GM19239 (cell line): ENCODE measurements around the gene ME3.

Experiments
- DNase-seq: peaks from one replicate; pipeline ENCODE4 v3.0.0; 2011; ENCODE audit warnings: low spot score; ENCODE audit not compliant: insufficient read length
- FAIRE-seq: peaks from 2 replicates; lab custom pipeline; 2011; peaks lifted over from hg19 to GRCh38; lab: Jason Lieb, UNC

Gene ME3

DNA sequence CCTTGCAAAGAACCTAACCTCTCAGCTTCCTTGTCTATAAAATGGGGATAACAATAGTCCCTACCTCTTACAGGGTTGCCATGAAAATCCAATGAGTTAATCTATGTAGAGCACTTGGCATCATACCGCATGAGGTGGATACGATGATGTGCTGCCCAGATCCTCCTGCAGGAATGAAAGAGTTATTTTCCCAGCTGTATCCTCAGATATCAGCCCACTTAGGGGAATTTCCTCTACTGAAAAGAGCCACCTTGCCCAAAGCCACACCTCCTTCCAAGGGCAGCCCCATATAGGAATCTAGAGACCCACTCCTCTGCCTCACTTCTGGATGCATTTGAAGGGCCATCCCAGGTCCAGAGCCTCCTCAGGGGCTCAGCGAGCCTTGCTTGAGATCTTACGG, 169.3 kb downstream of the ME3 start:
- DNase-seq, result no peak
- FAIRE-seq, result no peak

DNA sequence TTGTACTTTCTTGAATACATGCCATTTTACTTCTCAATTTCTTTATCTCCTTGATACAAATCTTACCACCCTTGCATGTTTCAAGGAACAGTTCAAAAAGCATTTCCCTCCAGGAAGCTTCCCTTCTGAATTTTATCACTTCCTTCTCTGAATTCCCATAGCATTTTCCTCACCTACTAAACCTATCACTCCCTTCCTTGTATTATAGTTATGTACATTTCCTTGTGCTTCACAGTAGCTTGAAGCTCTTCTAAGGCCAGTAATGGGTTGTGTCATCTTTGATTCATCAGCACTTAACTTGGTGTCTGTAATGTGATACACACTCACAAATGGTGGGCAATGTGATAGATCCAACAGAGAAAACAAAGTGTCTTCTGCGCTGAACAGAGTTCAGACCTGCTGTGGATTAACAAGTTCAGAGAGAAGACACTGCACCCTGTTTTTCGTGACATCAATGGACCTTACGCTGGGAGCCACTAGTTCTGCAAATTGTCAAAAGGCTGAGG, 170.2 kb downstream of the ME3 start:
- DNase-seq (no peak), FAIRE-seq (no peak)

GRCh38 chr11:86500500-86501140, 171.8 kb downstream of the ME3 start:
- no peak for FAIRE-seq
- DNase-seq, result no peak

DNA sequence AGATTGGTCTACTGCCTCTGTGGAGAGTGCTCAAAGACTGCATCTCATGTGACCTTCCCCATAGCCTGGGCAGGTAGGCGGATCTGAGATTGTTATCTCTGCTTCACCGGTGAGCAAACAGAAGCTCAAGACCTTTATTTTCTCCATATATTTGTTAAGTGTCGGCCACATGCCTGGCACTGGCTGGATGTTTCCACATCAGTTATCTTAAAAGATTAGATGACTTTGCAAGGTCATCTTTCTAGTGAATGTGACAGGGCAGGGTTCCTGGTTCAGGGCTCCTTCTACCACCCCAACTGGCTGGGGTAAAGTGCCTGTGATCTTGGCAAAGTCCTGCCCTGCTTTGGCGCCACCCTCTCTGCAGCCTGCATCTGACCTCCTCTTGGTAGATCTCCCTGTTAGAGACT, 172.7 kb downstream of the ME3 start:
- no peak for FAIRE-seq
- no peak for DNase-seq

GRCh38 chr11:86497836-86498235, 174.6 kb downstream of the ME3 start:
- DNase-seq, result no peak
- no peak for FAIRE-seq

GRCh38 chr11:86497310-86497709, 175.1 kb downstream of the ME3 start:
- DNase-seq (no peak), FAIRE-seq (no peak)

DNA sequence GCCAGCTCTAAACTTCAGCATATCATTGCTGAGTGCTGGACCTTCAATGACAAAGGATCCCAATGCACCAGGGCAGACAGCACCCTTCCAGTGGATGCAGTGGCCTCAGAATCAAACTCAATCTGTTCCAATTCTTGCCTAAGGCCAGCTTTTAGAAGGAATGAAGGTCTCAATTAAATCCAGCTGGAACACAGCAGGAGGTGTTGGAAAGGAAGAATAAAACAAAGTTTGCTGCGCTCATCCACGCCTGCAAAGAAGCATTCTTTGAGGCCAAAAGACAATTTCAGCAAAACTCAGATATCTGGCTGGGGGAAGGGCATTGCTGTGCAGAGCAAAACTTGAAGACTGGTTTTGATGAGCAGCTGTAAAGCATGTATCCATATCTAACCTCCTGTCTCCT, 177.1 kb downstream of the ME3 start:
- DNase-seq, result no peak
- FAIRE-seq, result no peak

DNA sequence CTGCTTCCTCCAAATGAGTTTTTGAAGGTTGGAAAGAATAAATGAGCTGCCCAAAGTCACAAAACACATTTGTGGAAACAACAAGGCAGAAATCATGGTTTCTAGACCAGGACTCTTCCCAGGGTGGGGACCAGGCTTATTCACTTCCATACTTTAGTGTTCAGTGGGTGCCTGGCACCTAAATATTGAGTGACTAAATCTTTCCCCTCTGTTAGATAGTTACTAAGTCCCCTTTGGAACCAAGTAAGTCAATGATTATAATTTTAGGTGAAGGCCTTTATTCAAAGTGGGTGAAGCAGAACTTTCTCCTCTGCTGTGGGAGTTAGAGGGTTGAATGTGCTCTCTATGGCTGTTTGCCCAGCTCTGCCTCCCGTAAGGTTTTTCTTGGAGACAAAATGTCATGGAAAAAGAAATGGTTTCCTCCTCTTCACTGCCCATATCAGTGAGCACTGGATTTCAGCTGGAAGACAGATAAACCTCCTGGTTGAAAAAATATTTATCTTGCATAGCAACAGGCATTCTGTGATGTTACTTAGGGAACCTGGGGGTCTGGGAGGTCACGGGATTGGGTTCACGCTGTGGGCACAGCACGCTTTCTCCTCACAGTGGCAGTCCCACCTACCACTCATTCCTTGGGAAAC, 179.9 kb downstream of the ME3 start:
- FAIRE-seq (no peak), DNase-seq (no peak)

DNA sequence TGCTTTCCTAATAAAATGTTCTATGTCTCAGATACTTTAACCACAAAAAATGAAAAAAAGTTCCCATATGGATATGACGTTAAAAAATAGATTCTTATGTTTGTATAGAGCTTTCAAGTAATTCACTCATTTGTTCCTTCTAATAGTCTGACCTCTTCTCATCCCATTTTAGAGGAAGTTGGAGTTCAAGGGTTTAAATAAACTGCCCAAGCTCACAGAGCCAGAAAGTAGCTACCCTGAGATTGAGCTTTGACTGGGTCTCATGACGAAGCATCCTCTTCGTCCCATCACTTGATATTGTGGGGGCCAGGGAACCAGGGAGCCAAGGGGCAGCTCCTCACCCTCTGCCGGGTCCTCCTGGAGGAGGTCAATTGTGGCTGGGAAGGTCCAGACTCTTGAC, 181.4 kb downstream of the ME3 start:
- FAIRE-seq (no peak), DNase-seq (no peak)

GRCh38 chr11:86490582-86490981, 181.8 kb downstream of the ME3 start:
- DNase-seq (no peak), FAIRE-seq (no peak)

DNA sequence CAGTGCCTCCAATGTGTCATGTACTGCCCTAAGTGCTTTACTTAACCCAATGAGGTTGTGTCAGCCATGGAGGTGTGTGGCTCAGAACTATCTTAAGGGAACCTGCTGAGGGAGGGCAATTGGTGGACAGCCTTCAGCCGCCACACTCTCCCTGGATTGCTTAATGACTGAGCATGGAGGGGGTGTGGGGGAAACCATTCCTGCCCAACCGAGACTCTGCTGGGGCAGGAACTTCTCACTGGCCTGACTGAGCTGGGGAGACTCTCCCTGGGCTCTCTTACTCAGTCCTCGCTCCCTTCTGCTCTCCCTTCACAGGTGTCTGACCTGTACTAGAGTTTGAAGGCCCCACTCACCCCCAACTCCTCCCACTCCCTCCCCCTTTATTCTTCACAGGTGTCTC, 183.0 kb downstream of the ME3 start:
- DNase-seq (no peak), FAIRE-seq (no peak)

DNA sequence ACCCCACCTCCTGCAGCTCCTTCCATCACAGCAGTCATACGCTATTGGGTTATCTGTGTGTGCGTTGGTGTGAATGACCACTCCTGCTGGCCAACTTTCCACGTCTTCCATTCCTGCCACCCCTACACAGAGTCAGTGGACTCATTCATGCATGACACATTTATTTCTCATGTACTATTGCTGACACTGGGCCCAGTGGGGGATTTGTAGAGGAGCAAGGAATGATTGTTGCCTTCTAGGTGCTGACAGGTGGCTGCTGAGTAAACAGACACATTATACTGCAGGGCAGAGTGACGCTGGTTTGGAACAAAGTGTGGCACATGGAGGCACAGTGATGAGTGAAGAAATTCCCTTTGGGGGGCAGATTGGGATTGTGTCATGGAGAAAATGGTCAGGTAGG, 183.9 kb downstream of the ME3 start:
- DNase-seq (no peak), FAIRE-seq (no peak)

DNA sequence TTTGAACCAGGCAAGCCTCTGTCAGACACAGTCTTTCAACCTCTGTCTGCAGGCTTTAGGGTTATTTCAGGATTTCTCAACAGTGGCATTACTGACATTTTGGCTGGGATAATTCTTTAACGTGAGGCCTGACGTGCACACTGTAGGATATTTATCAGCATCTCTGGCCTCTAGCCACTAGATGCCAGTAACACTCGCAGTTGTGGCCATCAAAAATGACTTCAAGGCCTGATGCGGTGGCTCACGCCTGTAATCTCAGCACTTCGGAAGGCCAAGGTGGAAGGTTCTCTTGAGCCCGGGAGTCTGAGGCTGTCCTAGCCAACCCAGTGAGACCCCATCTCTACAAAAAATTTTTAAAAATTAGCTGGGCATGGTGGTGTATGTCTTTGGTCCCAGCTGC, 184.7 kb downstream of the ME3 start:
- FAIRE-seq, result no peak
- DNase-seq, result no peak

GRCh38 chr11:86486261-86487030, 186.0 kb downstream of the ME3 start:
- FAIRE-seq (no peak), DNase-seq (no peak)

GRCh38 chr11:86484795-86485166, 187.6 kb downstream of the ME3 start:
- FAIRE-seq, result no peak
- no peak for DNase-seq

- DNase-seq (no peak), FAIRE-seq (no peak)
Measured at GRCh38 chr11:86483940-86484794, 188.2 kb downstream of the ME3 start.

- DNase-seq, result no peak
- FAIRE-seq, result no peak
Measured at GRCh38 chr11:86483610-86483939, 188.8 kb downstream of the ME3 start.

- FAIRE-seq (no peak), DNase-seq (no peak)
Measured at GRCh38 chr11:86482692-86483091, 189.7 kb downstream of the ME3 start.

GRCh38 chr11:86481399-86481798, 191.0 kb downstream of the ME3 start:
- DNase-seq (no peak), FAIRE-seq (no peak)

DNA sequence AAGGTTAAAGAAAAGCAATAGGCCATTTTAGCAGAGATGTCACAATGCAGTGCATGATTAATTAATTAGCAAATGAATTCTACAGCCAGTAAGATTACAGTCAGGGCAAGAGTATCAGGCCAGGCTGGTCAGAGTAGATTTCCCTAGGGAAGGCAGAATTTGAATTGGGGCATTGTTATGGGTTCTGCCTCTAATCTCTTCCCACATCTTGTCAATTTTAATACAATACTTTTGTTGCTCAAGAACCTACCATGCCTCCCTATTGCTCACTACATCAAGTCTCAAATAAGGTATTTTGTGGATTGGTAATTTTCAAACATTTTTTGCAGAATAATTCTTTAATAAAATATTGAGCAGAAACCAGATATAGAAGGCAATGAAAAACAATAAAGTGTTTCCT, 194.1 kb downstream of the ME3 start:
- no peak for DNase-seq
- FAIRE-seq, result no peak
